Astrocyte of the hippocampus (primary cell): Measurements from ENCODE around the gene ATP11A.
"Not testable (repeated sequence)": the region's sequence is repeated elsewhere in the genome, so short reads cannot be mapped to it uniquely, and the experiment has no call there.

Experiments
- DNase-seq: peaks from one replicate; pipeline ENCODE4 v3.0.0; 2011; ENCODE audit warnings: low read depth, low spot score

Gene ATP11A

GRCh38 chr13:112793545-112794445 lies 104.0 kb downstream of the ATP11A start:
- DNase-seq, result no peak

GRCh38 chr13:112795277-112795676 lies 105.4 kb downstream of the ATP11A start:
- no peak for DNase-seq

DNA sequence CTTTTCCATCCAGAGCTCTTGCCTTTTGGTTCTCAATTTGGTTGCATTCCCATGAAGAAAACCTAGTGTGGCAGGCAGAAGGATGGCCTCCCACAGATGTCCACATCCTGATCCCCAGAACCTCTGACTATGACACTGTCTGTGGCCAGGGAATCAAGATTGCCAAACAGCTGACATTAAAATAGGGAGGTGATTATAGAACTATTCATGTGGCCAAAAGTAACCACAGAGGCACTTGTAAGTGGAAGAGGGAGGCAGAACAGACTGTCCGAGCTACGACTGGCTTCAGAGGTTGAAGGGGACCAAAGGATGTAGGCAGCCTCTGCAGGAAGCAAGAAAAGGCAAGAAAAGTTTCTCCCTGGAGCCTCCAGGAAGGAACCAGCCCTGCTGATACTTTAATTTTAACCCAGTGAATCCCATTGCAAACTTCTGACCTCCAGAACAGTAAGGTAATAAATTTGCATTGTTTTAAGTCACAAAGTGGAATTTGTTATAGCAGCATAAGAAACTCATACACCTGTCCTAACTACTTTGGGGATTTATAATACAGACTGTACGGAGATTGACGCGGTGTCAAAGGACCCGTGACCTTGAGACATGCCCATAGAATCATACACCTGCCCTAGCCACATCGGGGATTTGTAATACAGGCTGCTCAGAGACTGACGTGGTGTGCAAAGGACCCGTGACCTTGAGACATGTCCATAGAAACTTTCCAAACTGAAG lies 106.5 kb downstream of the ATP11A start:
- no peak for DNase-seq

DNA sequence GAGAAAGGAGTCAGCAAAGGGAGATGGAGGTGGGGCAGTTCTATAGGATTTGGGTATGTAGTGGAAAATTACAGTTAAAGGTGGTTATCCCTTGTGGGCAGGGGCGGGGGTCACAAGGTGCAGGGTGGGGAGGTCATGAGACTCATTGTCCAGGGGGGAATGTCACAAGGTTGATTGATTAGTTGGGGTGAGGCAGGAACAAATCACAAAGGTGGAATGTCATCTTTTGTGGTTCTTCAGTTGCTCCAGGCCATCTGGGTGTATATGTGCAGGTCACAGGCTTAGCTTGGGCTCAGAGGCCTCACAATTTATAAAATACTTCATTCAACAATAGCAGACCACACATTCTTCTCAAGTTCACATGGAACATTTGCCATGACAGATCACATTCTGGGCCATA lies 109.6 kb downstream of the ATP11A start:
- no peak for DNase-seq

DNA sequence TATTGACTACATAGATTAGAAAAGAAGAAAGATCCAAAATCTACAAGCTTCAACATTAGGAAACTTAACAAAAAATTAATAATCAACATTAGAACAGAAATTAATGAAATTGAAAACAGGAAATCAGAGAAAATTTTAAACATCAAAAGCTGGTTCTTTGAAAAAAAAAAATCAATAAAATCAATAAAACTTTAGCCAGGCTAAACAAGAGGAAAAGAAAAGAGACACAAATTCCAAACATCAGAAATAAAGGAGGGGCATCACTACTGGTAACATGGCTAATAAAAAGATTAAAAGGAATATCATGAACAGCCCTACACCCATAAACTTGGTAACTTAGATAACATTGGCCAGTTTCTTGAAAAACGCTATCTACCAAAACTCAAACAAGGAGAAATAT lies 110.2 kb downstream of the ATP11A start:
- DNase-seq, result no peak

GRCh38 chr13:112800807-112801206 lies 111.0 kb downstream of the ATP11A start:
- DNase-seq, result not testable (repeated sequence)

DNA sequence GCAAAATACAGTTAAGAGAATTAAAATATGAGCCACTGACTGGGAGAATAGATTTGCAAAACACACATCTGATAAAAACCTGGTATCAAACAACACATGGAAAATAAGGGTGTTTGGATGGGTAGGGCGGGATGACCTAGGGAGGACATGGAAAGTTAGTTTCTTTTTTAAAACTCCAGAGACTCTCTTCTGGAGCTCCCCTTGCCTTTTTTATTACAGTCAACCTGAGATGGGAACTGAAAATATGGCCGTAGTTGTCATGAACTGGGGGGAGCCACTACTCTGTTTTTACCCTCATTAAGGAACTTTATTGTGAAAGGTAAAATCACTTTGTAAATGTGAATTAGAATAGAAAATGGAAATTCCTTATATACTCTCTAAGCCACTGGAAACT lies 113.0 kb downstream of the ATP11A start:
- DNase-seq, result no peak

GRCh38 chr13:112803422-112803821 lies 113.6 kb downstream of the ATP11A start:
- no peak for DNase-seq

- DNase-seq, result no peak
Measured at GRCh38 chr13:112804374-112804773, 114.5 kb downstream of the ATP11A start.

DNA sequence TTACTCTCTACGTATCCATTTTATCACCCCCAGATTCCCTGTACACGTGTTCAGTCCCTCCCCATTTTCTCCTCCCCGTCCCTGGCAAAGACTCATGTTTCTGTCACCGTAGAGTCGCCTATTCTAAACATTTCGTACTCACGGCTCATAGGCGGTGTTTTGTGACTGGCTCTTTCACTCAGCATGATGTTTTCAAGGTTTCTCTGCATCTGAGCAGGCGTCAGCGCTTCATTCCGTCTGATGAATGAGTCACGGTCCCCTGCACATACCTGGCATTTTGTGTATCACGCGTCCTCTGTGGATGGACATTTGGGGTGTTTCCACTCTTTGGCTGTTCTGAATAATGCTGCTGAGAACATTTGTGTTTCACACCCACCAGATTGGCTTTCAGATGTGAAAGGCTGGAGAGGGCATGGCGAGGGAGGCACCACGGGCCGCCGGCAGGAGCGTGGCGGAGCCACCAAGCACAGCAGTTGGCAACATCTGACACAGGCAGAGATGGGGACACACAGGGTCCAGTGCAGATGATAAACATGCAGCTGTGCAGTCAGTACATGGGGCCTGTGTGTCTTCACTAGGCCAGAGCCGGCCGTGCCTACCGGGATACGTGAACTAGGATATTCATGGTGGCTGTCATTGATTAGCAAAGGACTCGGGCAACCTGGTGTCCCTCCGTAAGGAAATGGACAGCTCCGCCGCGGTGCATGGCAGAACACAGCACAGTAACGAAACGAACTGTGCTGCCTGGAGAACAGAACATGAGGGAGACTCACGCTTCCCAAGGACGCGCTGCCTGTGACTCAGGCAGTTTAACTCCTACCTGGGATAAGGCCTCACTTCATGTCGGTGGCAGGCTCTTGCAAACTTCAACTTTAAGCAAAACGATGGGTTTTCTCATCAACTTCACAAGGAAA lies 117.2 kb downstream of the ATP11A start:
- peak; percentile 73 for DNase-seq

DNA sequence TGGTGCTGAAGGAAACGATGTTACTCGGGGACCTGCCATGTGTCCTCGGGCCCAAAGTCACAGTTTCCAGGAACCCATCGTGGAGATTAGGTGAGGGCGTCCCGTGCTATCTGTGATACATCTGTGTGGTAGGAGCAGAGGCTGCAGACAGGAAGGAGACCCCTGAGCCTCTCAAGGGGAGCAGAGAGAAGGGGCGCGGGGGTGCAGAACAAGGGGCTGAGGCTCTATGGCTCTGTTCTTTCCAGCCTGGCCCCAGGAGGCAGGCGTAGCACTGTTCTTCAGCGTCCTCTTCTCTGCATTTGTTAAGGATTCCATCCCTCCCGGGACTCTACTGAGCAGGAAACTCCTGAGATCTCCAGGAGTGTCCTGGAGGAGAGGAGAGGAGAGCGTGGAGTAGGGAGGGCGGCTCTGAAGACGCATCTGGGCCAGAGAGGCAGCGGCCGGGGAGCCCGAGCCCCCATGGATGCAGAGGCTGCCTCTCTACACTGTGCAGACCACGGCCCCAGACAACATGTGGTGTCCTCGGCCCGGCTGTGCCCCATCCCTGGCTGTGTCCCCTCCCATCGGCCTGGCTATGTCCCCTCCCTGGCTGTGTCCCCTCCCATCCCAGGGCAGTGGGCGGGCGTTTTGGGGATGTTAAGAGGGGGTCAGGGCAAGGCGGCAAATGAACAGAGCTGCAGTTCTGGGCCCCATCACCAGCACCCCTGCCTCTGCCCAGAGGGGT lies 118.0 kb downstream of the ATP11A start:
- DNase-seq, result no peak

DNA sequence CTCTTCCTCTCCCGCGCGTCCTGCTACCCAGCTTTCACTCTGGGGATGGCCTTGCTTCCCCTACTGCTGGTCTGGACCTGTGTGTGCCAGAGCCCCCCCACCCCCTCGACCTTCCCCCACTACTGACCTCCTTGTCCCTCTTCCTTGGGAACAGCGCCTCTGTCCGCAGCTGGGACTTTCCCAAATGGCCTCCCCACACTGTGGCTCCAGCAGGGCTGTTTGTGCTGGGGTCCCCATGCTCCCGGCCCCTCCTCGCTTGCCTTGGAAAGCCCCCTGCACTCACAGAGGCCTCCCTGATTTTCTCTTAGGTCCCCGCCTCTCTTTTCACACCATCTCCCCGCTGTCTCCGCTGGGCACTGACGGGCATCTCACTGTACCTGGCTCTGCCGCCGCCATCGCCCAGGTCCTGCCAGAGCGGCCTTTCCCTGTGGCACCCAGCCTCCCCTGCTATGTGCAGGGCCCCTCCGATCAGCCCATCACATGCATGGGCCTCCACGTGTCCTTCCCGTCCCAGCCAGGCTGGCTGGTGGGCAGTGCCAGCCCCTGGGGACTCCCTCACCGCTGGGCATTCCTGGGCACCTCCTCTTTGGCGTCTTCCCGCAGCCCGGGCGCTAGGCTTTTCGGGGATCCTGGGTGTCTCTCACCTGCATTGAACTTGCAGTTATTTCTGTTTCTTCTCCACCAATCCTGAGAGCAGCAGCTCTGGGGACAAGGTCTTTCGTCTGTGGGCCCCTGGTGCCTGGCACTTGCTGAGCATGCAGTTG lies 118.7 kb downstream of the ATP11A start:
- DNase-seq, result no peak

GRCh38 chr13:112809332-112810315 lies 119.8 kb downstream of the ATP11A start:
- DNase-seq, result no peak

GRCh38 chr13:112810608-112811007 lies 120.8 kb downstream of the ATP11A start:
- DNase-seq, result no peak

- no peak for DNase-seq
Measured at GRCh38 chr13:112812306-112813055, 122.6 kb downstream of the ATP11A start.

GRCh38 chr13:112813552-112813951 lies 123.7 kb downstream of the ATP11A start:
- no peak for DNase-seq

GRCh38 chr13:112814905-112815585 lies 125.2 kb downstream of the ATP11A start:
- DNase-seq, result peak; percentile 77

GRCh38 chr13:112815871-112816270 lies 126.0 kb downstream of the ATP11A start:
- DNase-seq, result no peak
